ENCODE results near the gene ISX.
"Not testable (repeated sequence)": the region's sequence is repeated elsewhere in the genome, so short reads cannot be mapped to it uniquely, and the experiment has no call there.

Gene ISX

GRCh38 chr22:35043252-35043933 is 22.6 kb upstream of the ISX start:
- no peak overlapping the region for H3K4me3 ChIP-seq (ENCODE audit: low read depth, low read length)
- TF ChIP-seq CTCF (IDR thresholded peaks at IDR 0.05; ENCODE audit: low read depth, low read length, missing control alignments) = peak; percentile 78
- no peak for DNase-seq (ENCODE audit: low read depth)

- TF ChIP-seq CTCF (IDR thresholded peaks at IDR 0.05; ENCODE audit: low read depth, low read length, missing control alignments) = no peak
- DNase-seq (ENCODE audit: low read depth) = no peak
- no peak overlapping the region for H3K4me3 ChIP-seq (ENCODE audit: low read depth, low read length)
Measured at GRCh38 chr22:35043934-35044319, 22.0 kb upstream of the ISX start.

GRCh38 chr22:35044607-35045390 is 21.2 kb upstream of the ISX start:
- DNase-seq (ENCODE audit: low read depth) = no peak
- no peak for TF ChIP-seq CTCF (IDR thresholded peaks at IDR 0.05; ENCODE audit: low read depth, low read length, missing control alignments)
- no peak overlapping the region for H3K4me3 ChIP-seq (ENCODE audit: low read depth, low read length)

- no peak overlapping the region for H3K4me3 ChIP-seq (ENCODE audit: low read depth, low read length)
- DNase-seq (ENCODE audit: low read depth) = no peak
- TF ChIP-seq CTCF (IDR thresholded peaks at IDR 0.05; ENCODE audit: low read depth, low read length, missing control alignments) = no peak
Measured at GRCh38 chr22:35045451-35045850, 20.5 kb upstream of the ISX start.

GRCh38 chr22:35046744-35047462 is 19.1 kb upstream of the ISX start:
- DNase-seq (ENCODE audit: low read depth) = peak; percentile 77
- H3K4me3 ChIP-seq (ENCODE audit: low read depth, low read length) = no peak overlapping the region
- no peak for TF ChIP-seq CTCF (IDR thresholded peaks at IDR 0.05; ENCODE audit: low read depth, low read length, missing control alignments)

- not testable (repeated sequence) for DNase-seq (ENCODE audit: low read depth); H3K4me3 ChIP-seq (ENCODE audit: low read depth, low read length)
Measured at GRCh38 chr22:35050038-35050437, 15.9 kb upstream of the ISX start.

GRCh38 chr22:35051013-35051535 is 14.9 kb upstream of the ISX start:
- no peak overlapping the region for H3K4me3 ChIP-seq (ENCODE audit: low read depth, low read length)
- TF ChIP-seq CTCF (IDR thresholded peaks at IDR 0.05; ENCODE audit: low read depth, low read length, missing control alignments) = no peak
- DNase-seq (ENCODE audit: low read depth) = no peak

All from GM12864 (cell line).